ENCODE measurements around the gene RAB10. TPM values are rescaled to one million over a fixed set of nuclear protein-coding genes. Genes with fewer than 3 reads are reported as not detected.

RAB10 gene
- total RNA-seq, 1 donor from 2014 or later = 112 TPM

DNA sequence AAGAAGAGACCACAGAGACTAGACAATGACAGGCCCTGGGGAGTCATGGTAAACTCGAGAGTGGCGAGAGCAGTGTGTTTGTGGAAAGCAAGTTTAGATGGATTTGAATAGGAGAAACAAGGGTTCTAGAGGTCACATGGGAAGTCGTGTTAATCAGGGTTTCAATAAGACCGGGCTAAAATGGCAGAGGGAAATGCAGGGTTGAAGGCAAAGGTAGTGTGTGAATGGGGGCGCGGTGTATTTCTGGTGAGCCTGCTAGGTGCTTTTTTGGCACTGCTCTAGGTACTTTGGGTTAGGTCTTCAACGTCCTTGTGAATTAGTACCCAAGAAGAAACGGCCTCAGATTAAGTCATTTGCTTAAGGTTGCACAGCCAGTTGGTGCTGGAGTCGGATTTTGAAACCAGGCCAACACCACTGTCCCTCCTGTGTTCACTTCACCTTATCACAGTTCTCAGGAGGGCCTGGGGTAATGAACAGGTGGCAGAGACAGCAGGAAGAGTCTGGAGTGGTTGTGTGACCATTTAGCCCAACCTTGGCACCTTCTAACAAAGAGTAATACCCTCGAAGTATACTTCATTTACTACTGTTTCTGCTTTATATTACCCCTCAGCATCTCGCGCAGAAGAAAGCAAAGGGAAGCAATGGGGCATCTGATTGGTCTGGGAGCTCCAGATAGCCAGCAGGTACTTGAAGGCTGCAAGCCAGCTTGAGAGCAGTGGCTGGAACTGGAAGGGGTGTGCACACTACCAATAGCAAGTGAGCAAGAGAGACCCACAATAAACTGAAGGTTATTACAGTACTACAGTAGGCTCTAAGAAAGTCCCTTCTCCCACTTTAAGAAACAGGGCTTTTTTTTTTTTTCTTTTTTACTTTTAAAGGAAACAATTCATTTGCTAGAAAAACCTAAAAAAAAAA lies 105.6 kb downstream of the RAB10 start:
- Mint-ChIP-seq H3K27ac (ENCODE audit: unreplicated experiment) (no peak overlapping the region), H3K9me3 (no peaks in the 10 kb centered on the region), H3K36me3 (ENCODE audit: low read depth) (peaks cover 3% of the 10 kb centered on the region), H3K4me3 (no peak overlapping the region), H3K4me1 (peaks cover 17% of the 10 kb centered on the region), H3K27me3 (ENCODE audit: low read depth) (no peaks in the 10 kb centered on the region)
- TF ChIP-seq, protein P1, sequence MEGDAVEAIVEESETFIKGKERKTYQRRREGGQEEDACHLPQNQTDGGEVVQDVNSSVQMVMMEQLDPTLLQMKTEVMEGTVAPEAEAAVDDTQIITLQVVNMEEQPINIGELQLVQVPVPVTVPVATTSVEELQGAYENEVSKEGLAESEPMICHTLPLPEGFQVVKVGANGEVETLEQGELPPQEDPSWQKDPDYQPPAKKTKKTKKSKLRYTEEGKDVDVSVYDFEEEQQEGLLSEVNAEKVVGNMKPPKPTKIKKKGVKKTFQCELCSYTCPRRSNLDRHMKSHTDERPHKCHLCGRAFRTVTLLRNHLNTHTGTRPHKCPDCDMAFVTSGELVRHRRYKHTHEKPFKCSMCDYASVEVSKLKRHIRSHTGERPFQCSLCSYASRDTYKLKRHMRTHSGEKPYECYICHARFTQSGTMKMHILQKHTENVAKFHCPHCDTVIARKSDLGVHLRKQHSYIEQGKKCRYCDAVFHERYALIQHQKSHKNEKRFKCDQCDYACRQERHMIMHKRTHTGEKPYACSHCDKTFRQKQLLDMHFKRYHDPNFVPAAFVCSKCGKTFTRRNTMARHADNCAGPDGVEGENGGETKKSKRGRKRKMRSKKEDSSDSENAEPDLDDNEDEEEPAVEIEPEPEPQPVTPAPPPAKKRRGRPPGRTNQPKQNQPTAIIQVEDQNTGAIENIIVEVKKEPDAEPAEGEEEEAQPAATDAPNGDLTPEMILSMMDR (conservative IDR thresholded peaks at IDR 0.05) = no peak
- DNase-seq (ENCODE audit: low read depth, low spot score) = no peak

- H3K4me1 Mint-ChIP-seq = peaks cover 10% of the 10 kb centered on the region
- no peaks in the 10 kb centered on the region for H3K27me3 Mint-ChIP-seq (ENCODE audit: low read depth)
- no peak for DNase-seq (ENCODE audit: low read depth, low spot score)
These were observed 107.4 kb downstream of the RAB10 start for GRCh38 chr2:26141145-26141769.

GRCh38 chr2:26144031-26144430 lies 110.1 kb downstream of the RAB10 start:
- H3K9me3 Mint-ChIP-seq = no peaks in the 10 kb centered on the region
- no peaks in the 10 kb centered on the region for H3K36me3 Mint-ChIP-seq (ENCODE audit: low read depth)
- H3K4me3 Mint-ChIP-seq = no peak overlapping the region
- peaks cover 3% of the 10 kb centered on the region for H3K4me1 Mint-ChIP-seq
- DNase-seq (ENCODE audit: low read depth, low spot score) = no peak
- TF ChIP-seq, protein P1 (conservative IDR thresholded peaks at IDR 0.05) = no peak
- no peak overlapping the region for H3K27ac Mint-ChIP-seq (ENCODE audit: unreplicated experiment)
- no peaks in the 10 kb centered on the region for H3K27me3 Mint-ChIP-seq (ENCODE audit: low read depth)

More at GRCh38 chr2:26141145-26141769, 107.4 kb downstream of the RAB10 start:
- no peaks in the 10 kb centered on the region for H3K9me3 Mint-ChIP-seq
- H3K36me3 Mint-ChIP-seq (ENCODE audit: low read depth) = peaks cover 3% of the 10 kb centered on the region
- TF ChIP-seq, protein P1 (conservative IDR thresholded peaks at IDR 0.05) = no peak
- no peak overlapping the region for H3K27ac Mint-ChIP-seq (ENCODE audit: unreplicated experiment)
- H3K4me3 Mint-ChIP-seq = no peak overlapping the region

- peak; percentile 65 for DNase-seq (ENCODE audit: low read depth, low spot score)
- Mint-ChIP-seq H3K27me3 (ENCODE audit: low read depth) (no peaks in the 10 kb centered on the region), H3K27ac (ENCODE audit: unreplicated experiment) (no peak overlapping the region), H3K36me3 (ENCODE audit: low read depth) (no peaks in the 10 kb centered on the region), H3K9me3 (no peaks in the 10 kb centered on the region), H3K4me3 (no peak overlapping the region), H3K4me1 (no peaks in the 10 kb centered on the region)
- TF ChIP-seq, protein P1 (conservative IDR thresholded peaks at IDR 0.05) = peak; percentile 90
These were observed 111.2 kb downstream of the RAB10 start for GRCh38 chr2:26144953-26145680.

DNA sequence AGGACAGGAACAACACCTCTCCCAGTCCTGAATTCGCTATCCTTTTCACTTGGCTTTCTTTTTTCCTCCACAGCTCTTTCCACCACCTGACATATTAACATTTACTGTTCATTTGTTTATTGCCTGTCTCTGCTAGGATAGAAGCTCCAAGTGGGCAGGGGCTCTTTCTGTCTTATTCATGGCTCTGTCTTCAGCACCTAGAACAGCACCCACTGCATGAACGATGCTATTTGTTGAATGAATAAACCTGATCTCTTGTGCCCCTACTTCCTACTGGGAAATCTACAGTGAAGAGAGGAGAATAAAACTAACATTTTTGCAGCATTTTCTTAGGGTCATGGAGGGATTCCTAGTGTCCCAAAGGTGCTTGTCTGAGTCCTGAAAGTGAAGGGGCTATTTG lies 114.6 kb downstream of the RAB10 start:
- TF ChIP-seq, protein P1 (conservative IDR thresholded peaks at IDR 0.05) = no peak
- DNase-seq (ENCODE audit: low read depth, low spot score) = no peak
- Mint-ChIP-seq H3K27ac (ENCODE audit: unreplicated experiment) (no peak overlapping the region), H3K27me3 (ENCODE audit: low read depth) (no peaks in the 10 kb centered on the region), H3K9me3 (no peaks in the 10 kb centered on the region), H3K4me1 (no peaks in the 10 kb centered on the region), H3K4me3 (no peak overlapping the region), H3K36me3 (ENCODE audit: low read depth) (no peaks in the 10 kb centered on the region)
